ENCODE measurements around the gene PDZRN4. TPM values are rescaled to one million over a fixed set of nuclear protein-coding genes. Genes with fewer than 3 reads are reported as not detected.

The PDZRN4 gene
- total and polyA plus RNA-seq, 5 donors, result 0.28 to 0.74 (median 0.48) TPM

- no peaks in the 10 kb centered on the region for H3K27me3 ChIP-seq (ENCODE audit: control insufficient read depth, insufficient read depth)
- WGBS, result 92% methylated on average over 12 of the region's 12 CpGs
- no peak for DNase-seq
- no peak overlapping the region for H3K4me3 ChIP-seq (ENCODE audit: low read length)
- no peak for ATAC-seq
- no peaks in the 10 kb centered on the region for H3K4me1 ChIP-seq (ENCODE audit: control insufficient read depth, insufficient read depth, low read length)
- H3K27ac ChIP-seq (ENCODE audit: low read length), result no peak overlapping the region
- intact Hi-C loops (cut with DNase I), result no loop called here
- H3K9me3 ChIP-seq (ENCODE audit: control insufficient read depth, low read length), result no peaks in the 10 kb centered on the region
Observed at GRCh38 chr12:41563051-41563450, 374.9 kb downstream of the PDZRN4 start.

GRCh38 chr12:41564816-41565215, 376.7 kb downstream of the PDZRN4 start:
- 94% methylated on average over 1 of the region's 1 CpG for WGBS
- DNase-seq (no peak), ATAC-seq (no peak)
- intact Hi-C loops (cut with DNase I), result no loop called here
- Histone ChIP-seq H3K4me3 (ENCODE audit: low read length) (no peak overlapping the region), H3K9me3 (ENCODE audit: control insufficient read depth, low read length) (no peaks in the 10 kb centered on the region), H3K27me3 (ENCODE audit: control insufficient read depth, insufficient read depth) (no peaks in the 10 kb centered on the region), H3K27ac (ENCODE audit: low read length) (no peak overlapping the region), H3K4me1 (ENCODE audit: control insufficient read depth, insufficient read depth, low read length) (no peaks in the 10 kb centered on the region)

GRCh38 chr12:41566703-41567102, 378.6 kb downstream of the PDZRN4 start:
- intact Hi-C loops (cut with DNase I), result no loop called here
- Histone ChIP-seq H3K4me3 (ENCODE audit: low read length) (no peak overlapping the region), H3K27me3 (ENCODE audit: control insufficient read depth, insufficient read depth) (no peaks in the 10 kb centered on the region), H3K27ac (ENCODE audit: low read length) (no peak overlapping the region), H3K4me1 (ENCODE audit: control insufficient read depth, insufficient read depth, low read length) (no peaks in the 10 kb centered on the region), H3K9me3 (ENCODE audit: control insufficient read depth, low read length) (no peaks in the 10 kb centered on the region)
- DNase-seq (no peak), ATAC-seq (no peak)
- 88% methylated on average over 2 of the region's 2 CpGs for WGBS

- Histone ChIP-seq H3K4me3 (ENCODE audit: low read length) (no peak overlapping the region), H3K27ac (ENCODE audit: low read length) (no peak overlapping the region), H3K4me1 (ENCODE audit: control insufficient read depth, insufficient read depth, low read length) (no peaks in the 10 kb centered on the region), H3K27me3 (ENCODE audit: control insufficient read depth, insufficient read depth) (no peaks in the 10 kb centered on the region), H3K9me3 (ENCODE audit: control insufficient read depth, low read length) (no peaks in the 10 kb centered on the region)
- ATAC-seq (no peak), DNase-seq (no peak)
- WGBS, result 98% methylated on average over 17 of the region's 17 CpGs
- intact Hi-C loops (cut with DNase I), result no loop called here
Observed at GRCh38 chr12:41573445-41573844, 385.3 kb downstream of the PDZRN4 start.

- DNase-seq, result no peak
- H3K4me3 ChIP-seq (ENCODE audit: low read length), result no peak overlapping the region
- H3K4me1 ChIP-seq (ENCODE audit: control insufficient read depth, insufficient read depth, low read length), result no peaks in the 10 kb centered on the region
- no peaks in the 10 kb centered on the region for H3K27me3 ChIP-seq (ENCODE audit: control insufficient read depth, insufficient read depth)
- no peak overlapping the region for H3K27ac ChIP-seq (ENCODE audit: low read length)
- no peak for ATAC-seq
- no peaks in the 10 kb centered on the region for H3K9me3 ChIP-seq (ENCODE audit: control insufficient read depth, low read length)
- intact Hi-C loops (cut with DNase I), result no loop called here
- WGBS, result 61% methylated on average over 1 of the region's 1 CpG
Observed at GRCh38 chr12:41576925-41577324, 388.8 kb downstream of the PDZRN4 start.

GRCh38 chr12:41577995-41578394, 389.9 kb downstream of the PDZRN4 start:
- H3K9me3 ChIP-seq (ENCODE audit: control insufficient read depth, low read length), result no peaks in the 10 kb centered on the region
- no peak overlapping the region for H3K27ac ChIP-seq (ENCODE audit: low read length)
- no peaks in the 10 kb centered on the region for H3K27me3 ChIP-seq (ENCODE audit: control insufficient read depth, insufficient read depth)
- ATAC-seq, result no peak
- H3K4me1 ChIP-seq (ENCODE audit: control insufficient read depth, insufficient read depth, low read length), result no peaks in the 10 kb centered on the region
- no peak for DNase-seq
- H3K4me3 ChIP-seq (ENCODE audit: low read length), result no peak overlapping the region
- intact Hi-C loops (cut with DNase I), result no loop called here

- ATAC-seq, result no peak
Observed at GRCh38 chr12:41585784-41586183, 397.7 kb downstream of the PDZRN4 start.

GRCh38 chr12:41587574-41587973, 399.5 kb downstream of the PDZRN4 start:
- DNase-seq (no peak), ATAC-seq (no peak)

More at GRCh38 chr12:41585784-41586183, 397.7 kb downstream of the PDZRN4 start:
- no peak for DNase-seq
- Histone ChIP-seq H3K4me3 (ENCODE audit: low read length) (no peak overlapping the region), H3K9me3 (ENCODE audit: control insufficient read depth, low read length) (no peaks in the 10 kb centered on the region), H3K27ac (ENCODE audit: low read length) (no peak overlapping the region), H3K4me1 (ENCODE audit: control insufficient read depth, insufficient read depth, low read length) (no peaks in the 10 kb centered on the region), H3K27me3 (ENCODE audit: control insufficient read depth, insufficient read depth) (no peaks in the 10 kb centered on the region)
- WGBS, result 96% methylated on average over 3 of the region's 3 CpGs
- intact Hi-C loops (cut with DNase I), result no loop called here

GRCh38 chr12:41589878-41590277, 401.8 kb downstream of the PDZRN4 start:
- intact Hi-C loops (cut with DNase I), result no loop called here
- Histone ChIP-seq H3K4me1 (ENCODE audit: control insufficient read depth, insufficient read depth, low read length) (no peaks in the 10 kb centered on the region), H3K27ac (ENCODE audit: low read length) (no peak overlapping the region), H3K4me3 (ENCODE audit: low read length) (no peak overlapping the region), H3K27me3 (ENCODE audit: control insufficient read depth, insufficient read depth) (no peaks in the 10 kb centered on the region), H3K9me3 (ENCODE audit: control insufficient read depth, low read length) (no peaks in the 10 kb centered on the region)
- no peak for DNase-seq
- WGBS, result 65% methylated on average over 4 of the region's 4 CpGs
- no peak for ATAC-seq

More at GRCh38 chr12:41587574-41587973, 399.5 kb downstream of the PDZRN4 start:
- H3K4me1 ChIP-seq (ENCODE audit: control insufficient read depth, insufficient read depth, low read length), result no peaks in the 10 kb centered on the region
- H3K27me3 ChIP-seq (ENCODE audit: control insufficient read depth, insufficient read depth), result no peaks in the 10 kb centered on the region
- 99% methylated on average over 1 of the region's 1 CpG for WGBS
- no peak overlapping the region for H3K4me3 ChIP-seq (ENCODE audit: low read length)
- H3K27ac ChIP-seq (ENCODE audit: low read length), result no peak overlapping the region
- intact Hi-C loops (cut with DNase I), result no loop called here
- no peaks in the 10 kb centered on the region for H3K9me3 ChIP-seq (ENCODE audit: control insufficient read depth, low read length)

- no peaks in the 10 kb centered on the region for H3K4me1 ChIP-seq (ENCODE audit: control insufficient read depth, insufficient read depth, low read length)
- WGBS, result 56% methylated on average over 4 of the region's 4 CpGs
- ATAC-seq (no peak), DNase-seq (no peak)
- H3K4me3 ChIP-seq (ENCODE audit: low read length), result no peak overlapping the region
- no peaks in the 10 kb centered on the region for H3K9me3 ChIP-seq (ENCODE audit: control insufficient read depth, low read length)
- H3K27me3 ChIP-seq (ENCODE audit: control insufficient read depth, insufficient read depth), result no peaks in the 10 kb centered on the region
- intact Hi-C loops (cut with DNase I), result no loop called here
- no peak overlapping the region for H3K27ac ChIP-seq (ENCODE audit: low read length)
Observed at GRCh38 chr12:41596190-41596589, 408.1 kb downstream of the PDZRN4 start.

- no peak for ATAC-seq
- no peaks in the 10 kb centered on the region for H3K27me3 ChIP-seq (ENCODE audit: control insufficient read depth, insufficient read depth)
- H3K9me3 ChIP-seq (ENCODE audit: control insufficient read depth, low read length), result no peaks in the 10 kb centered on the region
- no peak overlapping the region for H3K27ac ChIP-seq (ENCODE audit: low read length)
- 67% methylated on average over 3 of the region's 3 CpGs for WGBS
- no peak overlapping the region for H3K4me3 ChIP-seq (ENCODE audit: low read length)
- no peak for DNase-seq
- no peaks in the 10 kb centered on the region for H3K4me1 ChIP-seq (ENCODE audit: control insufficient read depth, insufficient read depth, low read length)
- intact Hi-C loops (cut with DNase I), result no loop called here
Observed at GRCh38 chr12:41604830-41605229, 416.7 kb downstream of the PDZRN4 start.

- no peaks in the 10 kb centered on the region for H3K9me3 ChIP-seq (ENCODE audit: control insufficient read depth, low read length)
- no peaks in the 10 kb centered on the region for H3K4me1 ChIP-seq (ENCODE audit: control insufficient read depth, insufficient read depth, low read length)
- WGBS, result 80% methylated on average over 16 of the region's 16 CpGs
- intact Hi-C loops (cut with DNase I), result no loop called here
- ATAC-seq (no peak), DNase-seq (no peak)
- H3K27me3 ChIP-seq (ENCODE audit: control insufficient read depth, insufficient read depth), result no peaks in the 10 kb centered on the region
- H3K27ac ChIP-seq (ENCODE audit: low read length), result no peak overlapping the region
- H3K4me3 ChIP-seq (ENCODE audit: low read length), result no peak overlapping the region
Observed at GRCh38 chr12:41605545-41606305, 417.6 kb downstream of the PDZRN4 start.
